Mesenteric fat pad (tissue), 1 donor: ENCODE measurements around the gene FADS3. TPM values are rescaled to one million over a fixed set of nuclear protein-coding genes. Genes with fewer than 3 reads are reported as not detected.

Experiments
- DNase-seq: peaks from one replicate; pipeline ENCODE4 v3.0.0-alpha.2; 2020; ENCODE audit warnings: low spot score
- total RNA-seq: library from RNA; stranded (reverse); fragmentation: NEBNext Ultra II Directional; extraction: Animal tissue kit (Norgen Biotek cat#: 25700); gene quantifications from one replicate; pipeline ENCODE4 v1.2.1, GENCODE V29; 2021
- donor health status: DM: yes; HTN: yes; CAD: no.

FADS3 gene
- total RNA-seq, 1 donor from 2014 or later = 387 TPM

DNA sequence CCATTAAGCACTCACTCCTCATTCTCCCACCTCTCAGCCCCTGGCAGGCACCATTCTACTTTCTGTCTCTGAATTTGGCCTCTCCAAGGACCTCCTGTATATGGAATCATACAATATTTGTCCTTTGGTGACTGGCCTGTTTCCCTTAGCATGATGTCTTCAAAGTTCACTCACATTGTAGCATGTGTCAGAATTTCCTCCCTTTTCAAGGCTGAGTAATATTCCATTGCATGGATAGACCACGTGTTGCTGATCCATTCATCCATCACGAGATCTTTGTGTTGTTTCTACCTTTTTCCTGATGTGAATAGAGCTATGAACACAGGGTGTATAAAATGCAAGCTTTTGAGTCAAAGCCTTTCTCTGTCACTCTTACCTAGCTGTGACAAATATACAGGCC, 51.6 kb downstream of the FADS3 start:
- no peak for DNase-seq

GRCh38 chr11:61838921-61839320, 52.4 kb downstream of the FADS3 start:
- DNase-seq = no peak

GRCh38 chr11:61838501-61838900, 52.8 kb downstream of the FADS3 start:
- DNase-seq = no peak

DNA sequence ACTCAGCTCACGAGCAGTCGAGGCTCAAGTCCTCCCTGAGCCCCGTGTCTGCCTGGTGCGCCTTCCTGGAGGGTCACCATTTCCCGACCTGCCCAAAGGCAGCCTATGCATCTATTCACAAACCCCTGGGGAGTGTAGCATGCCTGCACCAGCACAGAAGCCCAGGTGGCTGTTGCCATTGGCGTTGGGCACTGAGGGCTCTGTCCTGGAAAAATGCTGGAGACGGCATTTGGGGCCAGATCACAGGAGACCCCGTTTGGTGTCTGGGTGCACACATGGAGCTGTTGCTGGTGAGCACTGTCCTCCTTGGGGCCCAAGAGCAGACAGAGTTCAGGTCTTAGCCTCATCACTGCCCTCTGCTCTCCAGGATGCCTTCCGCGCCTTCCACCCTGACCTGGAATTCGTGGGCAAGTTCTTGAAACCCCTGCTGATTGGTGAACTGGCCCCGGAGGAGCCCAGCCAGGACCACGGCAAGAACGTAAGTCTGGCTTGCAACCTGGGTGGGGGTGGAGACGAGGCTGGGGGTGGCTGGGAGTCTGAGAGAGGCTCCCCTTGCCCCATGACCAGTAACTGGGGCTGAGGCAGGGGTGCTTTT, 53.8 kb downstream of the FADS3 start:
- no peak for DNase-seq

- DNase-seq = no peak
These were observed 55.2 kb downstream of the FADS3 start for GRCh38 chr11:61836193-61836592.

- no peak for DNase-seq
These were observed 56.9 kb downstream of the FADS3 start for GRCh38 chr11:61834278-61835048.

DNA sequence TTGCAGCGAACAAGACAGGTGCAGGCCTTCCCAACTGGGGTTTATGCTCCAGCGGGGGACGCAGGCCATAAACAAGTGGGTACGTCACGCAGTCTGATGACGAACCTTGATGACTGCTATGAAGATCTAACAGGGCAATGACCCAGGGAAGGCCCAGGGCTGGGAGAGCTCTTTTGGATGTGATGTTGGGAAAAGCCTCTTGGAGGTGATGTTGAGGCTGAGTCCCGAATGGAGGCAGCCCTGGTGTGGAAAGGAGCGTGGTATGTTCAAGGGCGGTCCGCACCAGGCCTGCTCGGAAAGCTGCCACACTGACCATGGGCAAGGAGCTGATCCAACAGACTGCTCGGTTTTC, 57.4 kb downstream of the FADS3 start:
- no peak for DNase-seq

GRCh38 chr11:61833471-61833870, 57.9 kb downstream of the FADS3 start:
- DNase-seq = no peak

DNA sequence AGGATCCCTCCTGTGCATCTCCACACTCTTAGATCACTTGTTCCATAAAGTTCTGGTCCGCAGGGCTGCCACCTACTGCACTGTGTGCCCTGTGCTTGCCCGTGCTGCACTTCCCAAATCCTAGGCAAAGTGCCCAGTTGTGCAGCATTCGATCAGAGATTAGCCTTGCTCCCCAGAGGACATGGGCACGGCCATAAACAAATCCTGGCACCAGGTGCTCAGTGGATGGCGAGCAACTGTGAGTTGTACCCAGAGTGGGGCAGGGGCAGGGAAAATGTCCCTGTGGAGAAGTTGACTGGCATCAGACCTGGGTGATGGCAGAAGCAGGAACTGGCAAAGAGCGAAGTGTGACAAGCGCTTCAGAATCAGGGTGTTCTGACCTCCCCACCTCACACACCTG, 58.6 kb downstream of the FADS3 start:
- no peak for DNase-seq

- DNase-seq = no peak
These were observed 59.1 kb downstream of the FADS3 start for GRCh38 chr11:61832207-61832606.

DNA sequence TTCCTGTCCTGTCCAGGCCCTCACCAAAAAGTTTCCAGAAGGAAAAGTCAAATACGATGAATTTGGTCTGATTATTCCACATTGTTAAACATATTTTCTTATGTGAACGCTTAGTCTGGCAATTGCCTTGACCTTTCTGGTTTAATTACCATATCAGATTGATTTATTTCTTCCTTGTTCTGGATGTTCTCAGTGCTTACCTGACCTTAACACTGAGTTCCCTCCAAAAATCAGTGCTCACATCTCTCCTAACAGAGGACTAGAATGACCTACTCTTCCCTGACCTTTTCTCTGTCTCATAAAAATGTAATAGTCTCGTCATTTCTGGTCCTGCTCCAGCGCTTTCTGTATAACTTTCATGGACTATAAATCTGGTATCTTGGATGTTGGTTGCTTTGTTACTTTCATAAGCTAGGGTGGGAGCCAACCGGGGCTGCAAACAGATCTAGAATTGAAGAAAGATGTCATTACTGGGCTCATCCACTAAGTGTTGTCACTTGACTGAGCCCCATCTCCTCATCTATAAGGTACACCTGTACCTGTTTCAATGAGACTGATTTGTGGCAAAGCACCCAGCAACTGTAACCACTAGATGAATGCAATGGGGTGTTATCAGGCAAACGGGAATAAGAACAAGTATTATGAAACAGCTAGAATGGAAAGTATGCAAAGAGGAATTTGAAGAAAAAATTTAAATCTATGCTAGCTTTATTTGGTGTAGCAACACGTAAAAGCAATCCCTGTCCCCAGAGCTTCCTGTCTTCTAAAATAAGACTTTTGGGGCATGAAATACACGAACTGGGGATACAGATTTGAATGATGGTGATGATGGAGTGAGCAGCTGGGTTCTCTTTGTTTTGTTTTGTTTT, 60.9 kb downstream of the FADS3 start:
- no peak for DNase-seq

DNA sequence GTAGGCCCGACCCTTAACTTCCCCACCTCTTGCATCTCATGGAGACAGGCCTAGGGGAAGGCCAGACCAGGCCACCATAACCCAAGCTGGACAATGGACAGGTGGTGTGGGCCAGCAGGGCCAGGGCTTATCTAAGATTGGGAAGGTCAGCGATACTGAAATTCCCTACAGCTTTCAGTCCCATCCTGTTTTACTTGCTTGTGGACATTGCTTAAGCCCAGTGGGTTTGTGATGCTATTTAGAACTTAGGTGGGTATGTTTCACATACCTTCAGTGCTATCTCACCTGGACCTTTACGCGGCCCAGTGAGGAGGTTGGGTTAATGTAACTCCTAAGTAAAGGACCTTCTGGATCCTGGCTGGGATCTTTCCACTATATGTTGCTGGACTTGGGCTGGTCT, 61.5 kb downstream of the FADS3 start:
- DNase-seq = no peak

DNA sequence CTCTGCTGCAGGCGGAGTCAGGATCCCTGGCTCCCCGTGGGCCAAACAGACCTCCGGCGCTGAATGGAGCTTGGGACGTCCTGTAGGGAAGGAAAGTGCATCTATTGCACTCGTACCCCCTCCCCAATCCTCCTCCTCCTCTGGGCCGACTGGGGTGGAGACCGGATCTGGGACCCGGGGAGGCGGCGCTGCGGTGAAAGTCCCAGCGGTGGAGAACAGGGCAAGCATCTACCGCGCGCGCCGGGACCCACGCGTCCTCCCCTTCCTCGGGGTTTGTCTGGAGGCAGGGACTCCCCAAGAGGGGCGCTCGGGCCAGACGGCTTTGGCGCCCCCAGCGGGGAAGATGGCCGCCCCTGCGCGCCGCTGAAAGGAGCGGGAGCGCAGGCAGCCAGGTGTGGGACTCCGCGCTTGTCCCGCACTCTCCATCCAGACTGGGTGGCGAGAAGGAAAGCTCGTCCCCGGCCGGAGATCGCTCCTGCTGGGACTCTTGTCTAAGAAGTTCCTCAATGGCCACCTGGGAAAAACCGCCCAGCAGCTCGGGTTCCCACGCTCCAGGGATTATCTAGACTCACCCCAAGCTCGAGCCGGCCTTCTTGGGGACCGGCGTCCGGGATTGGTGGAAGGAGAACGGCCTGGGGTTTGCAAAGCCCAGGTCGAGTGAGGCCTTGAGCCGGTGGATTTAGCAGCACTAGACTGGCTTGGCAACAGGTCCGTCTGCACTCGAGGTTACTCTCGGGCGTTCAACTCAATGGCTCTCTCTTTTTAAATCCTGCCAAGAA, 62.5 kb downstream of the FADS3 start:
- no peak for DNase-seq

DNA sequence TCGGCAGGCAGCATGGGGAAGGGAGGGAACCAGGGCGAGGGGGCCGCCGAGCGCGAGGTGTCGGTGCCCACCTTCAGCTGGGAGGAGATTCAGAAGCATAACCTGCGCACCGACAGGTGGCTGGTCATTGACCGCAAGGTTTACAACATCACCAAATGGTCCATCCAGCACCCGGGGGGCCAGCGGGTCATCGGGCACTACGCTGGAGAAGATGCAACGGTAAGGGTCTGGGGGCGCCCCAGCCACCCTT, 63.0 kb downstream of the FADS3 start:
- no peak for DNase-seq

- DNase-seq = peak; percentile 95
These were observed 63.6 kb downstream of the FADS3 start, which contains the start of gene FADS2 for GRCh38 chr11:61827571-61828378. TSS of gene FADS2 (plus strand) at chr11:61828300. CDS start at chr11:61828391, 91 bp downstream.

DNA sequence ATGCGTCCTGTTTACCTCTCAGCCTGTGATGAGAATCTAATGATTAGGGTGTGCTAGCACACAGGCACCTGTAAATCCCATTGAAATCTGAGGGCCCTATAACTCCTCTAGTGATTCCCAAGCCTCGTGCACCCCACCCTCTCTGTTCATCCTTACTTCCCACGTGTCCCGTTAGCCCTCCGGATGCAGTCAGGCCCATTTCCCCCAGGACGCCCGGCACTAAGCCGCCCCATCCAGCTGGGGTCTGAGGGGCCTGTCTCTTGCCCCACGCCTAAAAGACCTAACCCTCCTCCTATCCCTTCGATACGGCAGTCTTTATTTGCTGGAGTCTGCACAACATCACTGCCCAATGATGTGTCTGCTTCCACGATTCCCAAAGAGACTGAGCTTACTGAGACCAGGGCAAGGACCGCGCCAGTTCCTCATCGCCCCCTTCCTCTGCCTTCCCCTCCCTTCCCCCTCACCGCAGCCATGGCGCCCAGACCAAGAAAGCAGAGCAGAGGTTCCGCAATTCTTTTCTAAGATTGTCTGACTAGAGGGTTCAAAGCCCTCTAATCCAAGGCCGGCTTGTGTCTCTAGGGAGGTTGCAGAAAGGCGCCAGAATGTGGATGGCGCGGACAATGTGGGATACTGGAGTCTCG, 64.3 kb downstream of the FADS3 start:
- DNase-seq = no peak
